ENCODE data around the gene SLC35F1.

SLC35F1 gene

DNA sequence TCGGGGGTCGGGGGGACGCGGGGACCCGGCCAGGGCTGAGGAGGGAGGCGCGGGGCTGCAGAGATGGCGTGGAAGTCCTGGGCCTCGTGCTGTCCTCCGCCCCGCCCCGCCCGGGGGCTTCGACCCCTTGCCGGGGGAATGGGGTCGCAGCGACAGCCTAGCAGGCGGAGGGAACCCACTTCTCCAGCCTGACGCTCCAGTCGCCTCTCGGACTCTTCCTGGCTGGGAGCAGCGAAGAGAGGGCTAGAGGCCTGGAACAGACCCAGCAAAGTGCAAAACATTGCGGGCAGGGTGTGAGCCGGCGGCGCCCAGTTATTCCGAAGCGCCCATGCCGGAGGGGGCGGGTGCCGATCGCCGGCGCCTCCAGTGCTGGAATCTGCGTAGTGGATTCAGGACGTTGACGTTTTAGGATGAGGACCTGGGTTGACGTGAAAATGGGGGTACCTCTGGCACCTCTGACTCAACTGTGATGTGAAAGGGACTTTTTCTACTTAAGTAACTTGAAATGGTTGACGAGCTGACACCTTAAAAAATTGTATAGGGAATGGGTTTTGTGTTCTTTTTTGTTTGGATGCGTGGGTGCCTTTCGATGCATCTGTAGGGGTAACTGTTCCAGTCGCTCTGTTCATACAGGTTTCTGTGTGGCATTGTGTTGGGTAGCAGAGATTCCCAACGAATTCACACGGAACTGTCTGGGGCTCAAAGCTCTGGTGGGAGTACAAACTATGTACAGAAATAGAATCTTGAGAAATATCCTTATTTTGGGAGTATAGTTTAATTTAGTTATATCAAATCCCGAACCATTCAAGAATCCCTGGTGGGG is 1.4 kb downstream of the SLC35F1 start:
- Histone ChIP-seq H3K27me3 (ENCODE audit: control insufficient read depth in 5 of 5, insufficient read depth in 4 of 5, low read length in 5 of 5) (peaks cover 15 to 25% (median 18%) of the 10 kb centered on the region in 5 donors), H3K4me3 (ENCODE audit: low read depth in 1 of 5, low read length in 5 of 5) (peak overlapping the region in 4 of 5 donors; percentile 57 to 68 (median 64)), H3K9me3 (ENCODE audit: control insufficient read depth in 5 of 5, low read length in 5 of 5) (no peaks in the 10 kb centered on the region), H3K4me1 (ENCODE audit: control insufficient read depth in 5 of 5, insufficient read depth in 5 of 5, low read length in 5 of 5) (peaks cover 0 to 20% (median 17%) of the 10 kb centered on the region in 5 donors), H3K9ac (ENCODE audit: low read length in 5 of 5) (no peak overlapping the region), H3K36me3 (ENCODE audit: control insufficient read depth in 5 of 5, insufficient read depth in 5 of 5, low read length in 5 of 5) (no peaks in the 10 kb centered on the region), H3K27ac (ENCODE audit: low read depth, low read length) (no peak overlapping the region)

DNA sequence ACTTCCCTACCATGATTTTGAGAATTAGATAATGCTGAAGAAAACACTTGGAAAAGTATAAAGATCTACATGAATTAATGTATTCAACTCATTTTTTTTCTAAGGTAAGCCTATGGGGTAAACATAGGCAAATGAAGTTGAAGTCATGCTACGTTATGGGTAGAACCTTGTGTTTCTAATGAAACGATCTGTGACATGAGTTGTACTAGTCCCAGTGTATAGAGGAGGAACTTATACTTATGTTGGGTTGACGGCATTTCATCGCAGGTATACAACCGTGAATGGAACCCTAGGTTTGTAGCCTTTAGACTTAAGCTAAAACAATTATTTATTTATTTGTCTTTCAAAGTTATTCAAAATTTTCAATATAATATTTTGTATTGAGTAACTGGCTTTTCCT is 2.6 kb downstream of the SLC35F1 start:
- no peak overlapping the region for H3K9ac ChIP-seq (ENCODE audit: low read length in 5 of 5)
- no peaks in the 10 kb centered on the region for H3K9me3 ChIP-seq (ENCODE audit: control insufficient read depth in 5 of 5, low read length in 5 of 5)
- H3K27me3 ChIP-seq (ENCODE audit: control insufficient read depth in 5 of 5, insufficient read depth in 4 of 5, low read length in 5 of 5): peaks cover 13 to 25% (median 14%) of the 10 kb centered on the region in 5 donors
- H3K36me3 ChIP-seq (ENCODE audit: control insufficient read depth in 5 of 5, insufficient read depth in 5 of 5, low read length in 5 of 5): no peaks in the 10 kb centered on the region
- no peak overlapping the region for H3K27ac ChIP-seq (ENCODE audit: low read depth, low read length)
- H3K4me1 ChIP-seq (ENCODE audit: control insufficient read depth in 5 of 5, insufficient read depth in 5 of 5, low read length in 5 of 5): peaks cover 0 to 20% (median 17%) of the 10 kb centered on the region in 5 donors
- no peak overlapping the region for H3K4me3 ChIP-seq (ENCODE audit: low read depth in 1 of 5, low read length in 5 of 5)

DNA sequence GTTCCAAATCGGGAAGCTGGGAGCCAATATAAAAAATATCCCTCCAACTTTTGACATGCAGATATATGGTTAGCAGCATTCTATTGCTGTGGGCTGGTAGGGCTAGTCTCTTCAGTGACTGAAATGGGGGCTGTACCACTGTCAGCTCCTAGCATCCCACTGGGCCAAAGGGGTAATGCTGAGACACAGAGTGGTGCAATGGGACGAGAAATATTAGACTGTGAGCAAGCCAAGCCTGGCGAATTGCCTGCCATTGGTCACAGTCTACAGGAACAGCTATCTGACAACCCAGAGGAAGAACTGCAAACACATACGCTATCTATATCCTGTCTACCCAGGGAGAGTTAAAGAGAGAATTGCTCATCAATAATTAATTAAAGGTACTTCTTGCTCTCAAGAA is 3.5 kb downstream of the SLC35F1 start:
- Histone ChIP-seq H3K27me3 (ENCODE audit: control insufficient read depth in 5 of 5, insufficient read depth in 4 of 5, low read length in 5 of 5) (peaks cover 9 to 19% (median 10%) of the 10 kb centered on the region in 5 donors), H3K9ac (ENCODE audit: low read length in 5 of 5) (no peak overlapping the region), H3K36me3 (ENCODE audit: control insufficient read depth in 5 of 5, insufficient read depth in 5 of 5, low read length in 5 of 5) (no peaks in the 10 kb centered on the region), H3K9me3 (ENCODE audit: control insufficient read depth in 5 of 5, low read length in 5 of 5) (no peaks in the 10 kb centered on the region), H3K27ac (ENCODE audit: low read depth, low read length) (no peak overlapping the region), H3K4me3 (ENCODE audit: low read depth in 1 of 5, low read length in 5 of 5) (no peak overlapping the region), H3K4me1 (ENCODE audit: control insufficient read depth in 5 of 5, insufficient read depth in 5 of 5, low read length in 5 of 5) (peaks cover 0 to 20% (median 17%) of the 10 kb centered on the region in 5 donors)

DNA sequence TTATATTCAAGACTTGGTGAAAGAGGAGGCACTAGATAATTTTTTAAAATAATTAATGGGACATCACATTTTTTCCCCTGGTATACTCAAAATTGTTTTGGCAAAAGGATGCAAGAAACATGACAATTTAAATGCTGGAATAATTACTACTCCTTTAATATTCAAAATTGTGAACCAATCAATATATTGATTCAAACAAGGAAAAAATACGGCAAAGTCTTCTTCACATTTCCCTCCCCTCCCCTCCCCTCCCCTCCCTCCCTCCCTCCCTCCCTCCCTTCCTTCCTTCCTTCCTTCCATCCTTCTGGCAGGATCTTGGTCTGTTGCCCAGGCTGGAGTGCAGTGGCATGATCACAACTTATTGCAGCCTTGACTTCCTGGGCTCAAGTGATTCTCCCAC is 4.1 kb downstream of the SLC35F1 start:
- H3K4me3 ChIP-seq (ENCODE audit: low read depth in 1 of 5, low read length in 5 of 5): no peak overlapping the region
- H3K27me3 ChIP-seq (ENCODE audit: control insufficient read depth in 5 of 5, insufficient read depth in 4 of 5, low read length in 5 of 5): peaks cover 8 to 18% (median 10%) of the 10 kb centered on the region in 5 donors
- H3K9ac ChIP-seq (ENCODE audit: low read length in 5 of 5): no peak overlapping the region
- no peaks in the 10 kb centered on the region for H3K9me3 ChIP-seq (ENCODE audit: control insufficient read depth in 5 of 5, low read length in 5 of 5)
- no peaks in the 10 kb centered on the region for H3K36me3 ChIP-seq (ENCODE audit: control insufficient read depth in 5 of 5, insufficient read depth in 5 of 5, low read length in 5 of 5)
- no peak overlapping the region for H3K27ac ChIP-seq (ENCODE audit: low read depth, low read length)
- H3K4me1 ChIP-seq (ENCODE audit: control insufficient read depth in 5 of 5, insufficient read depth in 5 of 5, low read length in 5 of 5): peaks cover 0 to 20% (median 17%) of the 10 kb centered on the region in 5 donors

DNA sequence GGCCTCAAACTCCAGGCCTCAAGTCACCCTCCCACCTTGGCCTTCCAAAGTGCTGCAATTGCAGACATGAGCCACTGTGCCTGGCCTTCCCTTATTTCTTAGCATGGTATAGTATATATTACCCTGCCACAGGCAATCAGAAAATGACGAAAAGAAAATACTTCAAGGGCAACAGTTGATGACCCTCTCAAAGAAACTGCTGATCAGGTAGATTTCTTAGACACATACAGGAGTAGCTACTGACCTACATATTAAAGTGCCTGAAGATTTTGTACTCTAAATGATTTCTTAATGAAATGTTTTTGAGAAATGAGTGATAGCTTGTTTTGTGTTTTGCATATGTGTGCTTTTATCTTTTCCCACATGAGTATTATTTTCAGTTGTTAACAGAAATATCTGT is 4.6 kb downstream of the SLC35F1 start:
- Histone ChIP-seq H3K27ac (ENCODE audit: low read depth, low read length) (no peak overlapping the region), H3K4me1 (ENCODE audit: control insufficient read depth in 5 of 5, insufficient read depth in 5 of 5, low read length in 5 of 5) (peaks cover 0 to 18% (median 13%) of the 10 kb centered on the region in 5 donors), H3K27me3 (ENCODE audit: control insufficient read depth in 5 of 5, insufficient read depth in 4 of 5, low read length in 5 of 5) (peaks cover 8 to 14% (median 12%) of the 10 kb centered on the region in 5 donors), H3K9ac (ENCODE audit: low read length in 5 of 5) (no peak overlapping the region), H3K36me3 (ENCODE audit: control insufficient read depth in 5 of 5, insufficient read depth in 5 of 5, low read length in 5 of 5) (no peaks in the 10 kb centered on the region), H3K9me3 (ENCODE audit: control insufficient read depth in 5 of 5, low read length in 5 of 5) (no peaks in the 10 kb centered on the region), H3K4me3 (ENCODE audit: low read depth in 1 of 5, low read length in 5 of 5) (no peak overlapping the region)

DNA sequence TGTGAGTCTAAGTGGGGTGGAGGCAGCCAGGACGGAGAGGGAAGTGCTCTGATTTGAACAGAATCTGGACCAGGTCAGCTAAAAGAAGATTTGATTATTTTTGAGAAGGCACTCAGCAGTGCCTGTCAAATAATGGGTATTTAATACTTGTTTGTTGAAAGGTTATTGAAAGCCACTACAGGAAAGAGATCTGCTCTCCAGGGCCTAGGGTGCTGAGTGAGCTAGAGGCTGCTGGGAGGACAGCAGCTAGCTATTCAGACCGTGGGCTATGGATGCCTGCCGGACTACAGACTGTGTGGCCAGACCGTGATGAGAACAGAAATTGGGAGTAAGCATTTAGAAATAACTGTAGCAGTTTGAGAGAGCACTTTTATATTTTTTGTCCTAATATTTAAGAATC is 8.8 kb downstream of the SLC35F1 start:
- no peak overlapping the region for H3K27ac ChIP-seq (ENCODE audit: low read depth, low read length)
- no peak overlapping the region for H3K9ac ChIP-seq (ENCODE audit: low read length in 5 of 5)
- no peaks in the 10 kb centered on the region for H3K36me3 ChIP-seq (ENCODE audit: control insufficient read depth in 5 of 5, insufficient read depth in 5 of 5, low read length in 5 of 5)
- H3K4me3 ChIP-seq (ENCODE audit: low read depth in 1 of 5, low read length in 5 of 5): no peak overlapping the region
- peaks cover 0 to 12% (median 2%) of the 10 kb centered on the region in 5 donors for H3K27me3 ChIP-seq (ENCODE audit: control insufficient read depth in 5 of 5, insufficient read depth in 4 of 5, low read length in 5 of 5)
- H3K9me3 ChIP-seq (ENCODE audit: control insufficient read depth in 5 of 5, low read length in 5 of 5): no peaks in the 10 kb centered on the region
- peaks cover 0 to 13% (median 10%) of the 10 kb centered on the region in 5 donors for H3K4me1 ChIP-seq (ENCODE audit: control insufficient read depth in 5 of 5, insufficient read depth in 5 of 5, low read length in 5 of 5)

DNA sequence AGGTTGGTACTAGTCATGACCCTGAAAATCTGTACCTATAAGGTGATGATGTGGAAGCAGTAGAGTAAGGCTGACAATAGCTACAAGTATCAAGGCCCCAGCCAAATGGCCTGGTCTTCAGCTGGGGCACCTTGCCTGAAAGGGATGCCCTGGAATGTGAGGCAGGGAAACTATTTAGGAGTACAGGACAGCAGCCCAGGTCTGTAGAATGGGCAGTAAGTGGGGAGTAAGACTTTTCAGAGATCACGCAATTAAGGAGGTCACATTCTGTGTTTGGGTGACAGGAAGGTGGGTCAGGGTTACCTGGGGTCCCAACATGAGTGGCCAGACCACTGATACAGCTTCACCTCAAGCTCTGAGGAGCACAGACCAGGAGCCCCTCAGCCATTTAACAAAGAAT is 9.4 kb downstream of the SLC35F1 start:
- Histone ChIP-seq H3K9ac (ENCODE audit: low read length in 5 of 5) (no peak overlapping the region), H3K27ac (ENCODE audit: low read depth, low read length) (no peak overlapping the region), H3K36me3 (ENCODE audit: control insufficient read depth in 5 of 5, insufficient read depth in 5 of 5, low read length in 5 of 5) (no peaks in the 10 kb centered on the region), H3K27me3 (ENCODE audit: control insufficient read depth in 5 of 5, insufficient read depth in 4 of 5, low read length in 5 of 5) (peaks cover 0 to 12% (median 2%) of the 10 kb centered on the region in 5 donors), H3K4me1 (ENCODE audit: control insufficient read depth in 5 of 5, insufficient read depth in 5 of 5, low read length in 5 of 5) (peaks cover 0 to 13% (median 10%) of the 10 kb centered on the region in 5 donors), H3K4me3 (ENCODE audit: low read depth in 1 of 5, low read length in 5 of 5) (no peak overlapping the region), H3K9me3 (ENCODE audit: control insufficient read depth in 5 of 5, low read length in 5 of 5) (no peaks in the 10 kb centered on the region)

DNA sequence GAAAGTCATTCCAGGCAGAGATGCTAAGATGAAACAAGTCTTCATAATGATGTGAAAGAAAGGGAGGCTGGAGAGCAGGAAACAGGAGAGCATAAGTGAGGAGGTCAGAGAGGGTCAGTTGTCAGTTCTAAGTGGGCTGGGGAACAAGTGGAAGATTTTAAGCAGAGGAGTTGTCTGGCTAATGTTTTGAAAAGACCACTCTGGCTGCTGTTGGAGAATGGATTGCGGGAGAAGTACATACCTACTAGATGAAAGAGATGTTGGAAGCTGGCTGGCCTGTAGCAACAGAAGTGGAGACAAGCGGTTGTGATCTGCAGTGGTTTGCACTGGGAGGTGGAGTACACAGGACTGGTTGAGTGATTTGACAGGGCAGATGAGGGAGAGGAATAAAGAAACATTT is 10.1 kb downstream of the SLC35F1 start:
- Histone ChIP-seq H3K4me3 (ENCODE audit: low read depth in 1 of 5, low read length in 5 of 5) (no peak overlapping the region), H3K27ac (ENCODE audit: low read depth, low read length) (no peak overlapping the region), H3K9ac (ENCODE audit: low read length in 5 of 5) (no peak overlapping the region), H3K9me3 (ENCODE audit: control insufficient read depth in 5 of 5, low read length in 5 of 5) (no peaks in the 10 kb centered on the region), H3K4me1 (ENCODE audit: control insufficient read depth in 5 of 5, insufficient read depth in 5 of 5, low read length in 5 of 5) (peaks cover 0 to 13% (median 10%) of the 10 kb centered on the region in 5 donors), H3K27me3 (ENCODE audit: control insufficient read depth in 5 of 5, insufficient read depth in 4 of 5, low read length in 5 of 5) (peaks cover 0 to 12% (median 2%) of the 10 kb centered on the region in 5 donors), H3K36me3 (ENCODE audit: control insufficient read depth in 5 of 5, insufficient read depth in 5 of 5, low read length in 5 of 5) (no peaks in the 10 kb centered on the region)

DNA sequence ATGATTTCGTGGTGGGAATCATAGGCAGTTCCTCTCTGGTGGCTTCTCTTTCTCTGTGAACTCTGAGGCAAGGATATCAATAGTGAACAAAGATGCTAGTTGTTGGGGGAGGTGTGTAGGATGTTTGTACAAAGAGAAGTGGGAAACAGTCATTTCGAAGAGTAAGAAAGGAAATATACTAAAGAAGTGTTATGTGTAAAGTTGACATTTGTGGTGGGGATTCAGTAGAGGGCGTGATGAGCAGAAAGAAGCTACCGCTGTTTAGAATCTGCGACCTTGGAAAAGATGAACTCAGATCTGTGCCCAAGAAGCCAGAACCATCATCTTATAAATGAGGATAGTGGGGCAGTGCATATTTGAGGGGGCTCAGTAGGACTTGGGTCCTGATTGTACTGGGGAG is 11.4 kb downstream of the SLC35F1 start:
- Histone ChIP-seq H3K36me3 (ENCODE audit: control insufficient read depth in 5 of 5, insufficient read depth in 5 of 5, low read length in 5 of 5) (no peaks in the 10 kb centered on the region), H3K4me3 (ENCODE audit: low read depth in 1 of 5, low read length in 5 of 5) (no peak overlapping the region), H3K9me3 (ENCODE audit: control insufficient read depth in 5 of 5, low read length in 5 of 5) (no peaks in the 10 kb centered on the region), H3K4me1 (ENCODE audit: control insufficient read depth in 5 of 5, insufficient read depth in 5 of 5, low read length in 5 of 5) (peaks cover 0 to 13% (median 10%) of the 10 kb centered on the region in 5 donors), H3K27ac (ENCODE audit: low read depth, low read length) (no peak overlapping the region), H3K27me3 (ENCODE audit: control insufficient read depth in 5 of 5, insufficient read depth in 4 of 5, low read length in 5 of 5) (peaks cover 0 to 12% (median 2%) of the 10 kb centered on the region in 5 donors), H3K9ac (ENCODE audit: low read length in 5 of 5) (no peak overlapping the region)

DNA sequence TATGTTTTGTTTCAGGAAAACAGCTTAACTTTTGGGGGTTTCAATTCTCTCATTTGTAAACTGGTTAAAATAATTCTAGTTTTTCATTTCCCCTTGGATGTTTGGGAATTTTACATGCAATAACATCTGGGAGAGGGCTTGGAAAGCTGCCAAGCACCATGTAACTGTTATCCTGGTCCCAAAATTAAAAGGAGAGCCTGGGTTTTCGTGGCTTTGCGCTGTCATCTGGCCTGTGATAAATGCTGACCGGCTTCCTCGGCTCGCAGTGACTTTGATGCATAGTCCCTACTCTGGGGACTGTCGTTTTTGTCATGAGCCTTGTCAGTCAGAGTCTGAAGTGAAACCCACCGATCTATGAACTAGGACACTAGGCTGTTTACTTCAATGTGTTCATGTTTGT is 12.2 kb downstream of the SLC35F1 start:
- H3K27ac ChIP-seq (ENCODE audit: low read depth, low read length): no peak overlapping the region
- H3K9me3 ChIP-seq (ENCODE audit: control insufficient read depth in 5 of 5, low read length in 5 of 5): no peaks in the 10 kb centered on the region
- peaks cover 0 to 13% (median 10%) of the 10 kb centered on the region in 5 donors for H3K4me1 ChIP-seq (ENCODE audit: control insufficient read depth in 5 of 5, insufficient read depth in 5 of 5, low read length in 5 of 5)
- H3K27me3 ChIP-seq (ENCODE audit: control insufficient read depth in 5 of 5, insufficient read depth in 4 of 5, low read length in 5 of 5): peaks cover 0 to 12% (median 2%) of the 10 kb centered on the region in 5 donors
- peak overlapping the region in 1 of 5 donors; percentile 27 for H3K9ac ChIP-seq (ENCODE audit: low read length in 5 of 5)
- H3K36me3 ChIP-seq (ENCODE audit: control insufficient read depth in 5 of 5, insufficient read depth in 5 of 5, low read length in 5 of 5): no peaks in the 10 kb centered on the region
- no peak overlapping the region for H3K4me3 ChIP-seq (ENCODE audit: low read depth in 1 of 5, low read length in 5 of 5)

All from subcutaneous abdominal adipose tissue (tissue), 5 donors.